HepG2 (cell line): ENCODE data around the gene HERC5. TPM values are rescaled to one million over a fixed set of nuclear protein-coding genes. Genes with fewer than 3 reads are reported as not detected.

Experiments used
- ATAC-seq: fragments of 200-7000 bp; cut with Tn5 transposase; 3 replicates; pipeline ENCODE4 v1.9.1; 2020; ENCODE audit warnings: mild to moderate bottlenecking, moderate library complexity
- BruUV-seq: library from RNA; stranded (reverse); fragments of 400-500 nt; replicated peaks from 2 replicates; lab custom pipeline; 2021; lab: Mats Ljungman, UMichigan
- CTCF ChIA-PET: fragments of 300-600 bp; formaldehyde crosslinking; extraction: SDS; loops from one replicate; lab custom pipeline; 2021; ENCODE audit warnings: low total read pairs, inconsistent platforms, low intra/inter-chr PET ratio; lab: Yijun Ruan, JAX
- POLR2A ChIA-PET: fragments of 350-600 bp; sonication (Branson Sonifier 250); formaldehyde crosslinking; loops from one replicate; lab custom pipeline; 2020; ENCODE audit warnings: antibody characterized with exemption, inconsistent platforms; lab: Yijun Ruan, JAX
- DNase-seq: peaks from one replicate; pipeline ENCODE4 v3.0.0-alpha.2; 2015; ENCODE audit warnings: low spot score
- FAIRE-seq: peaks from 3 replicates; lab custom pipeline; 2011; peaks lifted over from hg19 to GRCh38; lab: Jason Lieb, UNC
- H2AFZ ChIP-seq: one replicate; pipeline ENCODE4 v1.6.1; 2011; ENCODE audit warnings: low read length, inconsistent platforms
- H3K27ac ChIP-seq: fragments of 300-600 bp; 3 replicates; pipeline ENCODE4 v1.8.0; 2011; ENCODE audit warnings: mixed run types, mild to moderate bottlenecking, mixed read lengths, low read length, inconsistent platforms; ENCODE audit not compliant: insufficient read depth; ENCODE audit errors: extremely low read length
- H3K27me3 ChIP-seq, 2 experiments: fragments of 200-600 bp in 1 of 2; 2 replicates in 1 of 2; 3 replicates in 1 of 2; pipeline versions ENCODE4 v1.6.0 to v1.8.0; 2011; ENCODE audit warnings: low read length in 2 of 2, mild to moderate bottlenecking in 2 of 2, moderate library complexity in 2 of 2, inconsistent platforms in 1 of 2; ENCODE audit not compliant: insufficient read depth in 2 of 2, control insufficient read depth in 1 of 2
- H3K36me3 ChIP-seq, 2 experiments: fragments of 200-600 bp in 1 of 2; replicated peaks in 1 of 2; 2 replicates in 1 of 2; 3 replicates in 1 of 2; pipeline versions ENCODE4 v1.5.1 to v1.8.0; 2011; ENCODE audit warnings: low read length in 2 of 2, inconsistent platforms in 1 of 2; ENCODE audit not compliant: insufficient read depth in 2 of 2, control insufficient read depth in 1 of 2
- H3K4me1 ChIP-seq: 2 replicates; pipeline ENCODE4 v1.5.1; 2012; ENCODE audit warnings: low read length, inconsistent platforms; ENCODE audit not compliant: insufficient read depth
- H3K4me2 ChIP-seq: 2 replicates; pipeline ENCODE4 v1.6.0; 2011; ENCODE audit warnings: low read depth, low read length, inconsistent platforms
- H3K4me3 ChIP-seq, 3 experiments: fragments of 200-600 bp in 1 of 3; sonication (generic), shearing (Covaris generic) in 1 of 3; replicated peaks in 1 of 3; 2 replicates each; pipeline ENCODE4 v1.5.1; 2011 to 2016; ENCODE audit warnings: low read length in 3 of 3, inconsistent platforms in 2 of 3, low read depth in 2 of 3, mild to moderate bottlenecking in 2 of 3, control low read depth in 1 of 3, mixed read lengths in 1 of 3; ENCODE audit not compliant: insufficient read depth in 1 of 3
- H3K79me2 ChIP-seq: one replicate; pipeline ENCODE4 v1.6.1; 2011; ENCODE audit warnings: low read length, inconsistent platforms; ENCODE audit not compliant: insufficient read depth
- H3K9ac ChIP-seq: 2 replicates; pipeline ENCODE4 v1.6.0; 2011; ENCODE audit warnings: mild to moderate bottlenecking, low read depth, low read length, inconsistent platforms; ENCODE audit not compliant: insufficient read depth
- H3K9me3 ChIP-seq: 2 replicates; pipeline ENCODE4 v1.5.1; 2012; ENCODE audit warnings: mild to moderate bottlenecking, low read length
- H4K20me1 ChIP-seq: 2 replicates; pipeline ENCODE4 v1.6.0; 2011; ENCODE audit warnings: inconsistent platforms, mild to moderate bottlenecking, low read length, moderate library complexity; ENCODE audit not compliant: insufficient read depth
- CENPX ChIP-seq: sonication (generic); formaldehyde crosslinking; IDR thresholded peaks from 2 replicates; pipeline ENCODE4 v1.9.0; 2021; ENCODE audit warnings: mild to moderate bottlenecking, missing genetic modification reagents, moderate library complexity
- FOXA3 ChIP-seq: IDR thresholded peaks from 2 replicates; pipeline ENCODE4 v1.6.1; 2016; ENCODE audit warnings: missing genetic modification reagents, missing compliant biosample characterization
- HNRNPK ChIP-seq: fragments of 200-400 bp; formaldehyde crosslinking; IDR thresholded peaks from 2 replicates; pipeline ENCODE4 v1.6.1; 2018; ENCODE audit warnings: low read length, low read depth, moderate library complexity, mild to moderate bottlenecking; ENCODE audit not compliant: poor library complexity, severe bottlenecking
- HNRNPUL1 ChIP-seq: fragments of 200-400 bp; formaldehyde crosslinking; IDR thresholded peaks from 2 replicates; pipeline ENCODE4 v1.6.1; 2017; ENCODE audit warnings: low read depth, mild to moderate bottlenecking, low read length, moderate library complexity
- MAFF ChIP-seq: IDR thresholded peaks from 2 replicates; pipeline ENCODE4 v1.6.1; 2011; ENCODE audit warnings: low read depth, low read length, improper control_type of control experiment
- MIER3 ChIP-seq: IDR thresholded peaks from 2 replicates; pipeline ENCODE4 v1.6.1; 2016; ENCODE audit warnings: missing compliant biosample characterization, borderline replicate concordance
- NFE2 ChIP-seq: sonication (generic); formaldehyde crosslinking; IDR thresholded peaks from 2 replicates; pipeline ENCODE4 v1.4.0; 2020; ENCODE audit warnings: missing genetic modification reagents
- PCBP1 ChIP-seq: fragments of 200-400 bp; formaldehyde crosslinking; IDR thresholded peaks from 2 replicates; pipeline ENCODE4 v1.6.1; 2017; ENCODE audit warnings: mild to moderate bottlenecking, low read depth, low read length, borderline replicate concordance
- PCBP2 ChIP-seq: fragments of 200-400 bp; formaldehyde crosslinking; optimal IDR thresholded peaks from 2 replicates; pipeline ENCODE3; 2018; ENCODE audit warnings: low read length, low read depth; ENCODE audit not compliant: poor library complexity, severe bottlenecking
- POLR2A ChIP-seq, 2 experiments: IDR thresholded peaks; 2 replicates each; pipeline ENCODE4 v1.6.1; 2011; ENCODE audit warnings: low read depth in 2 of 2, low read length in 2 of 2, mild to moderate bottlenecking in 1 of 2, moderate library complexity in 1 of 2; ENCODE audit not compliant: insufficient read depth in 1 of 2
- ZNF10 ChIP-seq: sonication (generic); formaldehyde crosslinking; IDR thresholded peaks from 2 replicates; pipeline ENCODE4 v1.4.0; 2020; ENCODE audit warnings: mild to moderate bottlenecking, low read depth, missing genetic modification reagents, borderline replicate concordance
- ZNF18 ChIP-seq: sonication (generic); formaldehyde crosslinking; IDR thresholded peaks from 2 replicates; pipeline ENCODE4 v1.8.0; 2022; ENCODE audit warnings: mild to moderate bottlenecking, missing genetic modification reagents; ENCODE audit not compliant: insufficient replicate concordance
- ZNF570 ChIP-seq: sonication (generic); formaldehyde crosslinking; IDR thresholded peaks from 2 replicates; pipeline ENCODE4 v1.4.0; 2020; ENCODE audit warnings: mild to moderate bottlenecking, missing genetic modification reagents, borderline replicate concordance
- ZNF614 ChIP-seq: IDR thresholded peaks from 2 replicates; pipeline ENCODE4 v1.6.1; 2018; ENCODE audit warnings: missing biosample characterization, missing genetic modification reagents, inconsistent platforms, borderline replicate concordance
- ZNF740 ChIP-seq: sonication (generic); formaldehyde crosslinking; IDR thresholded peaks from 2 replicates; pipeline ENCODE4 v1.4.0; 2020; ENCODE audit warnings: missing genetic modification reagents
- WGBS: methylation state at CpG from one replicate; pipeline ENCODE4 v1.1.6; 2017; ENCODE audit warnings: low lambda C conversion rate; 5-methylcytosine and 5-hydroxymethylcytosine counted together
- in situ Hi-C: cut with HindIII; loops from 2 replicates; pipeline ENCODE4 v1.10.0; 2017; ENCODE audit warnings: low pct_unique_long_range_greater_than_20kb; ENCODE audit not compliant: extremely low pct_ligation_motif_present
- intact Hi-C: fragments of 100-400 bp; cut with micrococcal nuclease; formaldehyde crosslinking; loops from one replicate; pipeline ENCODE4 v1.10.0; 2022; ENCODE audit not compliant: unreplicated experiment
- polyA plus RNA-seq, 8 experiments: library from polyadenylated mRNA; depleted of rRNA in 3 of 8; stranded (reverse) in 7 of 8; unstranded in 1 of 8; fragments of >200 nt; fragmentation: Illumina TruSeq in 4 of 8; extraction: Trizol in 4 of 8; gene quantifications; 2 replicates each; pipeline versions ENCODE4 v1.2.1 to v1.2.3, GENCODE V29; 2011 to 2016; ENCODE audit warnings: low read depth in 4 of 8, missing spikeins in 1 of 8, mixed read lengths in 1 of 8; ENCODE audit not compliant: insufficient read depth in 1 of 8
- total RNA-seq, 5 experiments: library from RNA; depleted of rRNA; stranded (reverse); fragments of >200 nt; fragmentation: Illumina TruSeq; extraction: Trizol; gene quantifications; 2 replicates each; pipeline ENCODE4 v1.2.3, GENCODE V29; 2016; ENCODE audit warnings: low read depth in 1 of 5

The HERC5 gene
- total and polyA plus RNA-seq, 2 of the 13 experiments (the other 11 are each of a cell fraction or from before 2014, with no cell fraction given), result 0.13 to 0.33 TPM

- no peak overlapping the region for H3K9ac ChIP-seq
- TF ChIP-seq NFE2 (CRISPR knock-in tag) (no peak), ZNF10 (CRISPR knock-in tag) (no peak), ZNF614 (CRISPR knock-in tag) (no peak), MAFF (no peak), PCBP2 (peak; percentile 95), ZNF740 (CRISPR knock-in tag) (no peak), MIER3 (CRISPR knock-in tag) (no peak), FOXA3 (CRISPR knock-in tag) (no peak), PCBP1 (0 out of 2 replicates have a peak, but pooled peaks have one; percentile 80), ZNF570 (CRISPR knock-in tag) (no peak), ZNF18 (CRISPR knock-in tag) (no peak), HNRNPK (peak; percentile 90), POLR2A (IDR thresholded peaks at IDR 0.05; ENCODE audit: insufficient read depth in 1 of 2, low read depth in 2 of 2, low read length in 2 of 2) (no peak), CENPX (CRISPR knock-in tag) (no peak), HNRNPUL1 (no peak)
- H3K4me1 ChIP-seq, result peaks cover 19% of the 10 kb centered on the region
- BruUV-seq, result no TSS peak
- H3K36me3 ChIP-seq, result no peaks in the 10 kb centered on the region
- H3K4me3 ChIP-seq, result no peak overlapping the region
- no peaks in the 10 kb centered on the region for H4K20me1 ChIP-seq
- ATAC-seq (no peak), FAIRE-seq (no peak), DNase-seq (no peak)
- H3K4me2 ChIP-seq, result peak overlapping the region; percentile 55; the same call in 1 of the 2 replicates
- peaks cover 0 to 3% of the 10 kb centered on the region in 2 experiments; a peak in 1 of 5 replicates for H3K27me3 ChIP-seq
- intact Hi-C loops, result no loop called here
- in situ Hi-C loops, result no loop called here
- WGBS, result 49% methylated on average over 5 of the region's 5 CpGs
- CTCF ChIA-PET, result no interaction called here
- no peaks in the 10 kb centered on the region for H3K9me3 ChIP-seq
- no peak overlapping the region for H2AFZ ChIP-seq
- H3K79me2 ChIP-seq, result no peaks in the 10 kb centered on the region
- H3K27ac ChIP-seq, result no peak overlapping the region
- POLR2A ChIA-PET, result no interaction called here
Observed at GRCh38 chr4:88477229-88477860, 20.4 kb downstream of the HERC5 start.
